HepG2 (cell line): Measurements from ENCODE around the gene EIF4E1B. TPM values are rescaled to one million over a fixed set of nuclear protein-coding genes. Genes with fewer than 3 reads are reported as not detected.
A peak's percentile ranks its signal among the peaks of the same experiment; 100 is the strongest.

ENCODE experiments used
- AGO1 ChIP-seq: fragments of 200-400 bp; formaldehyde crosslinking; IDR thresholded peaks from 2 replicates; pipeline ENCODE4 v1.6.1; 2017; ENCODE audit warnings: mild to moderate bottlenecking, low read depth, low read length, moderate library complexity; ENCODE audit not compliant: poor library complexity, severe bottlenecking
- ASH2L ChIP-seq: fragments of 300-600, 200-600 bp; sonication (generic); IDR thresholded peaks from 2 replicates; pipeline ENCODE4 v1.7.0; 2017; ENCODE audit warnings: low read depth, mild to moderate bottlenecking, moderate library complexity, mixed read lengths, low read length; ENCODE audit not compliant: insufficient read length
- FOSL2 ChIP-seq: sonication (generic); formaldehyde crosslinking; IDR thresholded peaks from 2 replicates; pipeline ENCODE4 v1.4.0; 2020; ENCODE audit warnings: missing genetic modification reagents
- FOXP4 ChIP-seq: sonication (generic); formaldehyde crosslinking; IDR thresholded peaks from 2 replicates; pipeline ENCODE4 v1.4.0; 2020; ENCODE audit warnings: missing genetic modification reagents
- HNRNPLL ChIP-seq: fragments of 200-400 bp; formaldehyde crosslinking; IDR thresholded peaks from 2 replicates; pipeline ENCODE4 v1.6.1; 2017; ENCODE audit warnings: mild to moderate bottlenecking, low read depth, low read length; ENCODE audit not compliant: poor library complexity, severe bottlenecking
- ISX ChIP-seq: sonication (generic); formaldehyde crosslinking; conservative IDR thresholded peaks from 2 replicates; pipeline ENCODE4 v1.5.0; 2020; ENCODE audit warnings: missing genetic modification reagents
- JARID2 ChIP-seq: sonication (generic); formaldehyde crosslinking; IDR thresholded peaks from 2 replicates; pipeline ENCODE4 v1.8.1; 2023; ENCODE audit warnings: missing genetic modification reagents, inconsistent platforms; ENCODE audit not compliant: insufficient replicate concordance
- KDM1A ChIP-seq: IDR thresholded peaks from 2 replicates; pipeline ENCODE4 v1.6.1; 2016; ENCODE audit warnings: missing compliant biosample characterization
- KDM5B ChIP-seq: sonication (generic); formaldehyde crosslinking; IDR thresholded peaks from 2 replicates; pipeline ENCODE4 v1.4.0; 2020; ENCODE audit warnings: missing genetic modification reagents, mild to moderate bottlenecking, borderline replicate concordance
- MIXL1 ChIP-seq: IDR thresholded peaks from 2 replicates; pipeline ENCODE4 v1.6.1; 2016
- NFIB ChIP-seq: sonication (generic); formaldehyde crosslinking; IDR thresholded peaks from 2 replicates; pipeline ENCODE4 v1.9.0; 2021; ENCODE audit warnings: missing genetic modification reagents, mild to moderate bottlenecking, borderline replicate concordance
- NFKBIZ ChIP-seq: IDR thresholded peaks from 2 replicates; pipeline ENCODE4 v1.6.1; 2018; ENCODE audit warnings: missing genetic modification reagents, missing compliant biosample characterization
- NONO ChIP-seq, 2 experiments: fragments of 450-650 bp in 1 of 2; sonication (generic) in 1 of 2; formaldehyde crosslinking in 1 of 2; IDR thresholded peaks in 1 of 2; conservative IDR thresholded peaks in 1 of 2; 2 replicates each; pipeline versions ENCODE4 v1.6.1 to v1.8.0; 2017 to 2022; ENCODE audit warnings: mild to moderate bottlenecking in 1 of 2, missing genetic modification reagents in 1 of 2, moderate library complexity in 1 of 2
- RNF219 ChIP-seq: sonication (generic); formaldehyde crosslinking; IDR thresholded peaks from 2 replicates; pipeline ENCODE4 v1.5.0; 2020; ENCODE audit warnings: mild to moderate bottlenecking, missing genetic modification reagents
- TBX3 ChIP-seq: fragments of 450-650 bp; IDR thresholded peaks from 2 replicates; pipeline ENCODE4 v1.6.1; 2017; ENCODE audit warnings: antibody characterized with exemption, mild to moderate bottlenecking, inconsistent platforms, borderline replicate concordance
- TCF12 ChIP-seq, 2 experiments: fragments of 450-650 bp in 1 of 2; sonication (generic) in 1 of 2; formaldehyde crosslinking in 1 of 2; IDR thresholded peaks; 2 replicates each; pipeline versions ENCODE4 v1.6.1 to v1.8.0; 2017 to 2022; ENCODE audit warnings: antibody characterized with exemption in 1 of 2, mild to moderate bottlenecking in 1 of 2, missing genetic modification reagents in 1 of 2, moderate library complexity in 1 of 2
- ZC3H13 ChIP-seq: sonication (generic); formaldehyde crosslinking; IDR thresholded peaks from 2 replicates; pipeline ENCODE4 v1.8.1; 2023; ENCODE audit warnings: mild to moderate bottlenecking, missing genetic modification reagents, moderate library complexity
- ZKSCAN1 ChIP-seq: fragments of 150-350 bp; IDR thresholded peaks from 2 replicates; pipeline ENCODE4 v1.6.1; 2014; ENCODE audit warnings: low read length
- ZNF414 ChIP-seq: sonication (generic); formaldehyde crosslinking; IDR thresholded peaks from 2 replicates; pipeline ENCODE4 v1.5.0; 2020; ENCODE audit warnings: missing genetic modification reagents
- ZNF564 ChIP-seq: sonication (generic); formaldehyde crosslinking; IDR thresholded peaks from 2 replicates; pipeline ENCODE4 v1.8.1; 2023; ENCODE audit warnings: mild to moderate bottlenecking, missing genetic modification reagents
- ZNF589 ChIP-seq: sonication (generic); formaldehyde crosslinking; conservative IDR thresholded peaks from 2 replicates; pipeline ENCODE4 v1.8.0; 2022; ENCODE audit warnings: mild to moderate bottlenecking, moderate library complexity, missing genetic modification reagents
- ZNF687 ChIP-seq: sonication (generic); formaldehyde crosslinking; IDR thresholded peaks from 2 replicates; pipeline ENCODE4 v1.5.1; 2020; ENCODE audit warnings: mild to moderate bottlenecking, missing genetic modification reagents, moderate library complexity
- polyA plus RNA-seq, 8 experiments: library from polyadenylated mRNA; depleted of rRNA in 3 of 8; stranded (reverse) in 7 of 8; unstranded in 1 of 8; fragments of >200 nt; fragmentation: Illumina TruSeq in 4 of 8; extraction: Trizol in 4 of 8; gene quantifications; 2 replicates each; pipeline versions ENCODE4 v1.2.1 to v1.2.3, GENCODE V29; 2011 to 2016; ENCODE audit warnings: low read depth in 4 of 8, missing spikeins in 1 of 8, mixed read lengths in 1 of 8; ENCODE audit not compliant: insufficient read depth in 1 of 8
- total RNA-seq, 5 experiments: library from RNA; depleted of rRNA; stranded (reverse); fragments of >200 nt; fragmentation: Illumina TruSeq; extraction: Trizol; gene quantifications; 2 replicates each; pipeline ENCODE4 v1.2.3, GENCODE V29; 2016; ENCODE audit warnings: low read depth in 1 of 5

Gene EIF4E1B
- total and polyA plus RNA-seq, 2 of the 13 experiments (the other 11 are each of a cell fraction or from before 2014, with no cell fraction given) = not detected

GRCh38 chr5:176611435-176611834, 19.0 kb upstream of the EIF4E1B start (continued):
- TF ChIP-seq TCF12 (IDR thresholded peaks at IDR 0.05) (no peak), TCF12 (CRISPR knock-in tag; IDR thresholded peaks at IDR 0.05) (no peak), ASH2L (no peak), JARID2 (CRISPR knock-in tag) (no peak), MIXL1 (peak; percentile 58; the same call in 1 of the 2 replicates), KDM1A (CRISPR knock-in tag) (no peak), HNRNPLL (no peak), NFKBIZ (CRISPR knock-in tag) (0 out of 2 replicates have a peak, but pooled peaks have one; percentile 56), ISX (CRISPR knock-in tag) (no peak), ZNF414 (CRISPR knock-in tag) (no peak), ZKSCAN1 (no peak), AGO1 (no peak), RNF219 (CRISPR knock-in tag) (no peak), ZC3H13 (CRISPR knock-in tag) (no peak), ZNF564 (no peak), NONO (IDR thresholded peaks at IDR 0.05) (no peak), NONO (CRISPR knock-in tag; conservative IDR thresholded peaks at IDR 0.05) (no peak), KDM5B (CRISPR knock-in tag) (no peak), NFIB (CRISPR knock-in tag) (no peak), FOSL2 (CRISPR knock-in tag) (peak; percentile 60), TBX3 (no peak), ZNF687 (no peak), ZNF589 (CRISPR knock-in tag) (no peak), FOXP4 (CRISPR knock-in tag) (no peak)
